C4-2B (cell line): ENCODE results near the gene MC3R.

Source experiments
- H3K27ac ChIP-seq: fragments of 450-650 bp; 2 replicates; pipeline ENCODE4 v1.5.1; 2017
- CTCF ChIP-seq: fragments of 450-650 bp; conservative IDR thresholded peaks from 2 replicates; pipeline ENCODE4 v1.5.1; 2017; ENCODE audit warnings: mild to moderate bottlenecking
- ZFX ChIP-seq: fragments of 450-650 bp; IDR thresholded peaks from 2 replicates; pipeline ENCODE4 v1.6.1; 2017

Gene MC3R

GRCh38 chr20:56223352-56223751 lies 25.2 kb upstream of the MC3R start:
- no peak for TF ChIP-seq CTCF
- TF ChIP-seq ZFX: no peak
- no peak overlapping the region for H3K27ac ChIP-seq

- TF ChIP-seq CTCF (no peak), ZFX (no peak)
- H3K27ac ChIP-seq: no peak overlapping the region
Measured at GRCh38 chr20:56228021-56228420, 20.5 kb upstream of the MC3R start.

GRCh38 chr20:56229812-56230211 lies 18.7 kb upstream of the MC3R start:
- TF ChIP-seq ZFX: no peak
- TF ChIP-seq CTCF: no peak
- H3K27ac ChIP-seq: no peak overlapping the region

GRCh38 chr20:56234110-56234509 lies 14.4 kb upstream of the MC3R start:
- no peak overlapping the region for H3K27ac ChIP-seq
- no peak for TF ChIP-seq CTCF
- TF ChIP-seq ZFX: no peak

- no peak for TF ChIP-seq ZFX
- TF ChIP-seq CTCF: no peak
- H3K27ac ChIP-seq: no peak overlapping the region
Measured at GRCh38 chr20:56237335-56237734, 11.2 kb upstream of the MC3R start.

- TF ChIP-seq ZFX: no peak
- no peak for TF ChIP-seq CTCF
- H3K27ac ChIP-seq: no peak overlapping the region
Measured at GRCh38 chr20:56244259-56244658, 4.3 kb upstream of the MC3R start.

- H3K27ac ChIP-seq: no peak overlapping the region
- TF ChIP-seq ZFX (no peak), CTCF (no peak)
Measured at GRCh38 chr20:56245761-56246160, 2.8 kb upstream of the MC3R start.
